HG02623 (cell line): Measurements from ENCODE around the gene BPGM.
"Not testable (repeated sequence)": the region's sequence is repeated elsewhere in the genome, so short reads cannot be mapped to it uniquely, and the experiment has no call there.

Experiments used
- ATAC-seq: cut with Tn5 transposase; IDR thresholded peaks from one replicate; pipeline ENCODE4 v1.9.1; 2021; ENCODE audit warnings: moderate library complexity; ENCODE audit not compliant: unreplicated experiment

BPGM gene

DNA sequence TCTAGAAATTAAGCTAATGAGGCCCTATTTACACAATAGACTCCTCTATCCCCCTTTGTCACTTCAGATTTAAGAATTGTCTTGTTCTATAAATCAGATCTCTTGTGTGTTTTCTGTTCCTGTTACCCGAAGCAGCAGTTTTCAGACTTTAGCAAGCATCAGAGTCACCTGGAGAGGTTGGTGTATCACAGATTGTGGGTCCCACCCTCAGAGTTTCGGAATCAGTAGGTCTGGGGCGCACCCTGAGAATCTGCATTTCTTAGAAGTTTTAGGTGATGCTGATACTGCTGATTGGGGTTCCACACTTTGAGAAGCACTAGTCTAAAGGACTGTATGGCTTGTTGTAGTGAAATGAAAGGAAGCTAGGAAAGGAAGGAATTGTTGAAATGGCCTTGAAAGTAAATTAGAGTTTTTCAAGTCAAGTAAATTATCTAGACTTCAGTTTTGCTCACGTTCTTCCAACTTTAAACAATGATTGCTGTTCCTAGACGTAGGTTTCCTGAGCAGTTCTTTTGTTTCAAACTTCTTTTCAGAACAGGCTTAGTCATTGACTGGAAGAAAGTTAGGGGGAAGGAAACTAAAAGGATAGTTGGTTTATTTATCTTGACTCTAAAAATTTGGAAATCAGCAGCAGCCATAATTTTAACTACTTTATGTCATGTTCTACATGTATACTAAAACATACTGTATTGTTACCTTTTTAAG is 15.7 kb downstream of the BPGM start:
- no peak for ATAC-seq

GRCh38 chr7:134662871-134663205 is 16.2 kb downstream of the BPGM start:
- no peak for ATAC-seq

DNA sequence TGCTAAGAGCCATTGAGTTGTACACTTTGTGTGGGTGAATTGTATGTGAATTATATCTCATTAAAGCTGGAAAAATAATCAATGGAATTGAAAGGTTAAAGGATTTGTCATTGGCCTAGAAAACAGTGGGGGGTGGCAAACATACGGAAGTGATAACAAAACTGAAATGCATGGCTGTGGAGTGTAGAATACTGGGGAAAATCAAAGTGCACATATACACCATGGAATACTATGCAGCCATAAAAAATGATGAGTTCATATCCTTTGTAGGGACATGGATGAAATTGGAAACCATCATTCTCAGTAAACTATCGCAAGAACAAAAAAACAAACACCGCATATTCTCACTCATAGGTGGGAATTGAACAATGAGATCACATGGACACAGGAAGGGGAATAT is 18.4 kb downstream of the BPGM start:
- not testable (repeated sequence) for ATAC-seq

- ATAC-seq: no peak
Observed at GRCh38 chr7:134667899-134668298, 21.2 kb downstream of the BPGM start.

DNA sequence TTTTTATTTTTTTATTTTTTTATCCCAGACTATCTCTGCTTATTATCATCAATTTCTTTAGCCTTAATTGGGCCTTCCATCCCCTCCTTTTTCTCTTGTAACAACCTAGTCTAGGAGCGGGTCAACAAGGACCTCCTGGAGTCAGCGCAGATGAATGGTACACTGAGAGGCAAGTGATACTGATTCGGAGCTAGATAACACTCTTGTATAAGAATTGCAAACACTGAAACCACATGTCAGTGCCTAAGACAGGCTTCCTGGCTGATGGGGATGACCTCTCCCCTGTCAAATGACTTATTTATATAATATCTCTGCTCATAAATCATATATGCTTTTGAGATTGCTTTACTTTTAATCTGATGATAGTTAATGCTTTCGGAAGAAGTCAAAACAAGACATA is 22.7 kb downstream of the BPGM start:
- ATAC-seq: no peak

GRCh38 chr7:134669845-134670373 is 23.3 kb downstream of the BPGM start:
- ATAC-seq: no peak

DNA sequence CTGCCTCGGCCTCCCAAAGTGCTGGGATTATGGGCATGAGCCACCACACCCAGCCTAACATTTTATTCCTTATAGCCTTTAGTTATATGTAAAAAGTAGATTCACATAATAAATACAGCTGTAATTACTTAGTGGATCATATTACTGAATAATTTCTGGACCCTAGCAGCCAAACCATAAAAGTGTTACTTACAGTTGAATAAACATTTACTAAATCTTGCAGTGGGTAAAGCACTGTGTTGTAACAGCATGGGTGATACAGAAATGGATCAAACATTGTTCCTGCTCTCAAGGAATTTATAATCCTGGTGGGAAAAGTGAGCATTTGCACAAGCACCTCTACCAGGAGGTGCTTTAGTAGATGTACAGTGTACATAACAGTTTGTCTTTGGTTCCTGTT is 25.0 kb downstream of the BPGM start:
- ATAC-seq: no peak

DNA sequence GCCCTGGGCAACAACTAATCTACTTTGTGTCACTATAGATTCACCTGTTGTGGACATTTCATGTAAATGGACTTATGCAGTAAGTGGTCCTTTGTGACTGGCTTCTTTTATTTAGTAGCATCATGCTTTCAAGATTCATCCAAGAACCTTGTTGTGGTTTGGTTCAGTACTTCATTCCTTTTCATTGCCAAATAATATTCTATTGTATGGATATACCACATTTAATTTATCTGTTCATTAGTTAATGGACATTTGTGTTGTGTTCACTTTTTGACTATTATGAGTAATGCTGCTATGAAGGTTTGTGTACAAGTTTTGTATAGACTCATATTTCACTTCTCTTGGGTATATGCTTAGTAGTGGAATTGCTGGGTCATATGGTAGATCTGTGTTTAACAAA is 27.8 kb downstream of the BPGM start:
- ATAC-seq: no peak

GRCh38 chr7:134676743-134677142 is 30.1 kb downstream of the BPGM start:
- ATAC-seq: no peak

DNA sequence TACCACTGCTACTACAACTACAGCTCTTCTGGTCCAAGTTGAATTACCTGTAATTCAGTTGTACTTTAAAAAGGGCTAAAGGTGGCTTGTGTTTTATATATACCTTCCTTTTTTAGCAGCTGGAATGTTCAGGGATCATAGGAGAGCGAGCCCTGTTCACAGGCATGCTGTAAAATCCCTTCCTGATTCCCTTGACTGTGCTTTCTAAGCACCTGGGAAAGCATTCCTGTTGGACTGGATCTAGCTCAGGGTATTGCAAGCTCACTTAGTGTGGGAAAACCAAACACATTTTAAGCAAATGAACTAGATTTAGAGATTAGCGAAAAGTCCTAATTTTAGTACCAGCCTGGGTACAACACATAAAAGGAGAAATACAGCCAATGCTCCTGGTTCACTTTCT is 31.5 kb downstream of the BPGM start:
- no peak for ATAC-seq

DNA sequence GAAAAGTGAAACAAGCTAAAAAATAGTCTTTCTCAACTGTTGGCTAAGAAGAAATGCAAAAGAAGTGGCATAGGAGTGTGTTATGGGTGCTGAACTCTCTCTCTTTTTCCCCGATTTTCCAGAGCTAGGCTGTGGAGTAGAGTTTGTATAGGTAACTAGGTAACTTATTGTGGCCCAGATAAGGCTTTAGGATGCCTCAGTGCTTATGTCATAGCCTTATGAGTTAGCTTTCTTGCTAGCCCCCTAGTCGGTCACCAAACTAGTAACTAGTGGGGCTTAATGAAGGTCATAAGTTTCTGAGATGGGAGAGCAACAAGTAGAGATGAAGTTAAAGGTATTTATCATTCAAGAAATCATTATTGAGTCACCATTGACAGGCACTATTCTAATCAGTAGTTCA is 32.4 kb downstream of the BPGM start:
- ATAC-seq: no peak

DNA sequence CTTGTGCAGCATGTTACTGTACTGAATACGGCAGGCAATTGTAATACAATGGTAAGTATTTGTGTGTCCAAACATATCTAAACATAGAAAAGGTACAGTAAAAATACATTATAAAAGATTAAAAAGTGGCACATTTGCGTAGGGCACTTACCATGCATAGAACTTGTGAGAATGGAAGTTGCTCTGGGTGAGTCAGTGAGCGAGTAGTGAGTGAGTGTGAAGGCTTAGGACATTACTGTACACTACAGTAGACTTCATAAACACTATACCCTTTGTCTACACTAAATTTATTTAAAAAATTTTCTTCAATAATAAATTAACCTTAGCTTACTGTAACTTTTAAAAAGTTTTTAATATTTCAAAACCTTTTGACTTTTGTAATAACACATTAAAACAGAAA is 37.5 kb downstream of the BPGM start:
- no peak for ATAC-seq

DNA sequence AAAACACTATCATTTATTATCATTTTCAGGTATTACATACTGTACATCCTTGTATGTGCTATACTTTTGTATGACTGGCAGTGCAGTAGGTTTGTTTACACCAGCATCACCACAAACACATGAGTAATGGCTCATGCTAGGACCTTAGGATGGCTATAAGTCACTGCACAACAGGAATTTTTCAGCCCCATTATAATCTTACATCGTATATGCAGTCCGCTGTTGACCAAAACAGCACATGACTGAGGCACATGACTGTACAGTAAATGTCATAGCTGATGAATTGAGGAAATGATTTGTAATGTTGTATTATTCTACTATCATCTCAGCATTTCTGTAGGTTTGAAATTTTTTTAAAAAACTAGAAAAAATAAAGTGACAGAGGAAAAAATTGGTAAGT is 38.6 kb downstream of the BPGM start:
- no peak for ATAC-seq

GRCh38 chr7:134686786-134687185 is 40.1 kb downstream of the BPGM start:
- ATAC-seq: no peak

- ATAC-seq: not testable (repeated sequence)
Observed at GRCh38 chr7:134689550-134689949, 42.9 kb downstream of the BPGM start.

DNA sequence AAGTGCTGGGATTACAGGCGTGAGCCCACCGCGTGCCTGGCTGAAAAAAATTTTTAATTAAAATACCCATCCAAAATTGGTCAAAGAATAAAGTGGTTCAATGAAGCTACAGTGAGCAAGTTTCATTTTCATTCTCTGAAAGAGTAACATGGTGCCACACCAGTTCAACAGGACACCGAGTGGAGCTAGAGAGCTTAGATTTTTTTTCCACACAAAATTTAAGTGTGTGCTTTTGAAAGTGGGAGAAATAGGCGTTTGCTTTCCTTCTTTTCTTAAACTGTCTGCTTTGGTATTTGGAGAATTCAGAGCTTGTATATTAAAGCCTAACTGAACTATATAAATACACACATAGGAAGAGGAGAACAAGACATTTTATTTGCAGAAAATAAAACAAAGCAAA is 43.4 kb downstream of the BPGM start:
- ATAC-seq: no peak

DNA sequence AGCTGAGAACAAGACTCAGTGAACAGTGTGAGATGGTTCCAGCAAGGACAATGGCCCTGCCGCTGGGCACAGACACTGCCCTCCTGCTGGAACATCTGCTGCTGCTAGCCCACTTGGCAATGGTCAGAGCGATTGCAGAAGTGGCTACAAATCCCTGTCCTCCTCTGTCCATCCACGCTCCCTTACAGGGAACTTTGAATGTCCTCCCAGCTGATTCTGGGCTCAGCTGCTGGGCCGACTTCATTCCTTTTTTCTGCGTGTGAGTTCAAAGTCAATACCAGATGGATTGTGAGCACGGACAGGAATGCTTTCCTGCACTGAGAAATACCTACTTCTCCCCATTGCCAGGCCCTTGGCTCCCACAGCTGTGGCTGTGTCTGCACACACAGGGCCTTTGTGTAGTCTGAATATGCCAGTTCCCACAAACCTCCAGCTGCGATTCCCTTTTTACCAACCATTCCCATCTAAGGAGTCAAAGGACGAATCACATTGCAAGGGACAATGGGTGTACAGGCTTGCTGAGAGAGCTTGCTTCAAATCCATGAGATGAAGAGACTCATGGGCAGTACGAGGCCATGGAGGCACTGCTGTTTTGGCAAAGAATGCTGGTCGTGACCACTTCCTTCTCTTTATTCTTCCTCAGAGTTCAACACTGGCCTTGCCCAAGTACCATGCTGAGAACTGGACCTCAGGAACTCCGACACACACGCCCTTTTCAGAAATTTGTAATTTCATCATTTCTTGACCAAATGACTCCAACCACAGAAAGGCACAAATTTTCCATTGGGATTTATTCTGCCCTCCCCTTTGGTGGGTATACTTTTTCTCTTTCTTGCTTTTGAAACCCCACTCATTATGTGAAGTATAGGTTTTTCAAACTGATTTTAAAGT is 44.2 kb downstream of the BPGM start:
- ATAC-seq: no peak

DNA sequence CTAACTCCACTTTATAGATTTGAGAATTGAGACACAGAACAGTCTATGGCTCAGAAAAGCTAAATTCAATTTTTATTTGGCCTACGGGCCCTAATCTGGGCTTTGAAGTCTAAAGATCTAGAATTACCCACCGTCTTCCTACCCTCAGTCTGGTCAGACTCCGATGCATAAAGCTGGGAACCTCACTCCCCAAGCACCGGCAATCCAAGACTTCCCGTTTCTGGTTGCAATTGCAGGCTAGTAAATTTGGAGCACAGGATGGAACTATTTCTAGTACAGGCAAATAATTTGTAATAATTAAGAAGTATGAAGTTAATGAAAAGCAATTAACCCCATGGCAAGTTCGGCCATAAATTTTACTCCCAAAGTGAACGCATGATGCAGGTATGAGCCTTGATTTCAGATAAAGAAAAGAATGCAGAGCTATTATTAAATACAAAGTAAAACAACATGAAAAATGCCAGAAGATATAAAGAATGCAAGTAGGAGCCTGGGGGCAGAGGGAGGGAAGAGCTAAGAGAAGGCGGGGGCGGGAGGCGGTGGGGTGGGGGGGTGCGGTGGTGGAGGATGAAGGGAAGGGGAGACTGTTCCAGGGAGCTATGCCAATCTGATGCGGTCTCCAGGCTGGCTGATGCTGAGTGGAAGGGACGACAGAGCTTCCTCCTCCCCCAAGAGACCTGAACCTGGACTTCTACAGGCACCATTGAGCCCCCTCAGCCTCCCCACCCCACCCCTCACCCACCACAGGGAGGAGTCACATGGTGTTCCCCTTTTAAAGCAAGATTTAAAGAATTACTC is 45.1 kb downstream of the BPGM start:
- no peak for ATAC-seq

DNA sequence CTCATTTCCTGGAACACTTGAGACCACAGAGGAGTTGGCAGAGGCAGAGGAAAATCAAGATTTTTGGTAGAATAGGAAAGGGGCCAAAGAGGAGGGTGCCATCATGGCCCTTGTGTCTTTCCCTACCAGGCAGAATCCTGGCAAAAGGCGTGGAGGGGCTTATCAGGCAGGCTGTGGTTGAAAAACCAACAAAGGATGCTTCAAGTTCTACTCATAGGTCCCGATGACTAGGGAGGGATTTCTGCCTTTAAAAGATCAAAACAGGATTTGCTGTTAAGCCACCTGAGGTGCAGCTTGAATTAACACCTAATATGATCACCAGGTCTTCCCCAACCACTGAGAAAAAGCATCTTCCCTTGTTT is 45.7 kb downstream of the BPGM start:
- no peak for ATAC-seq

DNA sequence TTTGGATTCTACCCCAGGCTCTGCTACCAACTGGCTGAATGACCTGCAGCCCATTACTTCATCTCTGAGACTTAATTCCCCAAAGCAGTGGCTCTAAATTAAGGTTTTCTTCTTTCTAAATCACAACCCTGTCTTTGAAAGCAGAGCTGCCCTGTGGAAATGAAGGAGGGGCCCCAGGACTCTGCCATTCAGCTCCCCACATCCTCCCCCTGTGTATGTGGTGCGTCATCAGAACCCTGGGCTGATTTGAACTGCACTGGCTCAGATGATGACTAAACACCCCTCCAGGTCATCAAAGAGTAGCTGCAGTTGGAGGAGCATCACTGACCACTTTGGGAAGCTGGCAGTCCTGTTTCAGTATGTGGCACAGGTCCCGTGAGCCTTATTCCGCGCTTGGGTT is 46.6 kb downstream of the BPGM start:
- ATAC-seq: no peak

GRCh38 chr7:134694299-134694698 is 47.6 kb downstream of the BPGM start:
- ATAC-seq: no peak

GRCh38 chr7:134694767-134695166 is 48.1 kb downstream of the BPGM start:
- ATAC-seq: no peak
